Esophagus squamous epithelium (tissue), 5 donors: ENCODE results near the gene CFI. TPM values are rescaled to one million over a fixed set of nuclear protein-coding genes. Genes with fewer than 3 reads are reported as not detected.
"Not testable (repeated sequence)": the region's sequence is repeated elsewhere in the genome, so short reads cannot be mapped to it uniquely, and the experiment has no call there.

Experiments used
- DNase-seq: peaks from one replicate; lab custom pipeline; 2025; lab: John Stamatoyannopoulos, UW
- H3K27ac ChIP-seq, 4 donors: fragments of 200-600 bp; sonication (generic); one replicate each; pipeline ENCODE4 v1.5.1; 2016 to 2019; ENCODE audit warnings: mild to moderate bottlenecking in 1 of 4
- H3K27me3 ChIP-seq, 4 donors: fragments of 200-600 bp; sonication (generic); 1 replicate in 3 of 4; 2 replicates in 1 of 4; pipeline versions ENCODE4 v1.5.1 to v1.6.0; 2017 to 2021; ENCODE audit warnings: antibody characterized with exemption in 1 of 4
- H3K36me3 ChIP-seq, 3 donors: fragments of 200-600 bp; sonication (generic); one replicate each; pipeline ENCODE4 v1.5.1; 2016 to 2019
- H3K4me1 ChIP-seq, 3 donors: fragments of 200-600 bp; sonication (generic); one replicate each; pipeline ENCODE4 v1.5.1; 2017 to 2019
- H3K4me3 ChIP-seq, 4 donors: fragments of 200-600 bp; sonication (generic); 1 replicate in 3 of 4; 2 replicates in 1 of 4; pipeline ENCODE4 v1.5.1; 2016 to 2019; ENCODE audit warnings: mild to moderate bottlenecking in 2 of 4, moderate library complexity in 1 of 4
- H3K9me3 ChIP-seq, 3 donors: fragments of 200-600 bp; sonication (generic); one replicate each; pipeline ENCODE4 v1.5.1; 2016 to 2019
- POLR2A ChIP-seq, 4 donors: fragments of 450-650 bp; IDR thresholded peaks; one replicate each; pipeline ENCODE4 v1.6.1; 2017; ENCODE audit warnings: antibody characterized with exemption in 4 of 4, mild to moderate bottlenecking in 4 of 4, moderate library complexity in 3 of 4
- WGBS, 2 donors: methylation state at CpG; one replicate each; pipeline ENCODE4 v1.1.5; 2018; 5-methylcytosine and 5-hydroxymethylcytosine counted together
- intact Hi-C: fragments of 100-400 bp; cut with DNase I; formaldehyde crosslinking; loops from one replicate; pipeline ENCODE4 v1.15.0; 2022
- total RNA-seq, 4 donors: library from RNA; depleted of rRNA; stranded (reverse); fragments of >200 nt; gene quantifications; one replicate each; pipeline ENCODE4 v1.1.0, GENCODE V29; 2016
- TF ChIP-seq, protein P1 (sequence below), 6 experiments: fragments of 450-650 bp in 4 of 6; fragments of 200-600 bp in 2 of 6; sonication (generic) in 2 of 6; IDR thresholded peaks; one replicate each; pipeline ENCODE4 v1.5.1; 2016 to 2019; ENCODE audit warnings: antibody characterized with exemption in 6 of 6, mild to moderate bottlenecking in 4 of 6, moderate library complexity in 4 of 6
- donor health status: DM: yes; HTN: yes; CAD: no.

CFI gene
- total RNA-seq, 4 donors from 2014 or later: 6.1 to 45.1 (median 11.0) TPM

DNA sequence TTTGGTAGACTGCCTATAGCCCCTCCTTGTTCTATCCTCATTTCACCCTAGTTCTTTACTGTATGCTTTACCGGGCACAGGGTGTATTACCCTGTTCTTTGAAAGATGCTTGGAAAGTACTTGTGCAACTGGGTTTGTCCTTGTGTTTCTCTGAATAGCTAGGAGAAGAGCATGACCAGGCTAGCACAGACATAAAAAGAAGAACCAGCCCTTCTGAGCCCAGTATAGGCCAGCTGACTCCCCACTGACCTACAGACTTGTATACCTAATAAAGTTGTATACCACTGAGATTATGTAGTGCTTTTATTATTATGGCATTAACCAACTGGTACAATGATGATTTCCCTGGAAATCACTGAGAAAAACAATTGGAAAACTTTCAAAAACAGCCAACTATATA, 15.0 kb downstream of the CFI start:
- intact Hi-C loops: no loop called here
- Histone ChIP-seq H3K4me3 (no peak overlapping the region), H3K9me3 (no peaks in the 10 kb centered on the region), H3K27me3 (no peaks in the 10 kb centered on the region), H3K27ac (no peak overlapping the region), H3K36me3 (no peaks in the 10 kb centered on the region), H3K4me1 (no peaks in the 10 kb centered on the region)
- TF ChIP-seq, protein P1, sequence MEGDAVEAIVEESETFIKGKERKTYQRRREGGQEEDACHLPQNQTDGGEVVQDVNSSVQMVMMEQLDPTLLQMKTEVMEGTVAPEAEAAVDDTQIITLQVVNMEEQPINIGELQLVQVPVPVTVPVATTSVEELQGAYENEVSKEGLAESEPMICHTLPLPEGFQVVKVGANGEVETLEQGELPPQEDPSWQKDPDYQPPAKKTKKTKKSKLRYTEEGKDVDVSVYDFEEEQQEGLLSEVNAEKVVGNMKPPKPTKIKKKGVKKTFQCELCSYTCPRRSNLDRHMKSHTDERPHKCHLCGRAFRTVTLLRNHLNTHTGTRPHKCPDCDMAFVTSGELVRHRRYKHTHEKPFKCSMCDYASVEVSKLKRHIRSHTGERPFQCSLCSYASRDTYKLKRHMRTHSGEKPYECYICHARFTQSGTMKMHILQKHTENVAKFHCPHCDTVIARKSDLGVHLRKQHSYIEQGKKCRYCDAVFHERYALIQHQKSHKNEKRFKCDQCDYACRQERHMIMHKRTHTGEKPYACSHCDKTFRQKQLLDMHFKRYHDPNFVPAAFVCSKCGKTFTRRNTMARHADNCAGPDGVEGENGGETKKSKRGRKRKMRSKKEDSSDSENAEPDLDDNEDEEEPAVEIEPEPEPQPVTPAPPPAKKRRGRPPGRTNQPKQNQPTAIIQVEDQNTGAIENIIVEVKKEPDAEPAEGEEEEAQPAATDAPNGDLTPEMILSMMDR (IDR thresholded peaks at IDR 0.05): no peak
- TF ChIP-seq POLR2A (IDR thresholded peaks at IDR 0.05): no peak
- 60 to 71% methylated on average over 1 of the region's 1 CpG for WGBS, 2 donors
- DNase-seq: no peak

DNA sequence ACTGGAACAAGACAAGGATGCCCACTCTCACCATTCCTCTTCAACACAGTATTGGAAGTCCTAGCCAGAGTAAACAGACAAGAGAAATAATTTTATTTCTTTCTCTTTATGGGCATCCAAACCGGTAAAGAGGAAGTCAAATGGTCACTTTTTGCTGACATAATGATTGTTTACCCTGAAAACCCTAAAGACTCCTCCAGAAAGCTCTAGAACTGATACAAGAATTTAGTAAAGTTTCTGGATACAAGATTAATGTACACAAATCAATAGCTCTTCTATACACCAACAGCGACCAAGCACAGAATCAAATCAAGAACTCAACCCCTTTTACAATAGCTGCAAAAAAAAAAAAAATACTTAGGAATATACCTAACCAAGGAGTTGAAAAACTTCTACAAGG, 19.7 kb downstream of the CFI start:
- intact Hi-C loops, H3K4me3 ChIP-seq, DNase-seq, H3K4me1 ChIP-seq, H3K27me3 ChIP-seq, H3K36me3 ChIP-seq, H3K27ac ChIP-seq, H3K9me3 ChIP-seq: not testable (repeated sequence)
- 89 to 95% methylated on average over 2 of the region's 2 CpGs for WGBS, 2 donors

DNA sequence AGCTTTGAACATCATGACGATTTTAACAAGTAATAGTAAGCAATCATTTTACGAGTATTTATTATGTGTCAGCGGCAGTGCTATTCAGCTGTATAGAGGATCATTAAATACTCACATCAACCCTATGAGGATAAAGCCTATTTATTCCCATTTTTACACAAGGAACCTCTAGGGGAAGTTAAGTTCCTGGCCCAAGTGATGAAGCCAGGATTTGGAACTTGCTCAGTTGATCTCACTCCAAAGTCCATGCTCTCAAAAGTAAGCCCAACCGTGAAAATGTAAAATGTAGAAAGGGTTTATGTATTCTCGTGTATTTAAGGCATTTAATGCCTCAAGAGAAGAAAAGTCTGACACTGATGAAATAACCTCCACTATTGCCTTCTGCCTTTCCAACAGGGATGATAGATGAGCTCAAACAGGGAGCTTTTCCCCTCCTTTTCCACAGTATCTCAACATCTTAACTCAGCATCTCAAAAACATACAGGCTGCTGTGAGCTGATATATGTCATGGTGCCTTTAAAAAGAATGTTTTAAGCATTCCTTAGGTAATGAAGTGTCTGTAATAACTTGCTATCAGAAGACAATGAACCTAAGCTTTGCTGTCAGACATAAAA, 36.9 kb downstream of the CFI start:
- no peak overlapping the region for H3K27ac ChIP-seq
- intact Hi-C loops: no loop called here
- WGBS, 2 donors: 61 to 83% methylated on average over 5 of the region's 5 CpGs
- H3K4me3 ChIP-seq: no peak overlapping the region
- TF ChIP-seq, protein P1 (IDR thresholded peaks at IDR 0.05): no peak
- TF ChIP-seq POLR2A (IDR thresholded peaks at IDR 0.05): no peak
- H3K9me3 ChIP-seq: no peaks in the 10 kb centered on the region
- H3K4me1 ChIP-seq: no peaks in the 10 kb centered on the region
- no peaks in the 10 kb centered on the region for H3K27me3 ChIP-seq
- no peak for DNase-seq
- H3K36me3 ChIP-seq: no peaks in the 10 kb centered on the region

DNA sequence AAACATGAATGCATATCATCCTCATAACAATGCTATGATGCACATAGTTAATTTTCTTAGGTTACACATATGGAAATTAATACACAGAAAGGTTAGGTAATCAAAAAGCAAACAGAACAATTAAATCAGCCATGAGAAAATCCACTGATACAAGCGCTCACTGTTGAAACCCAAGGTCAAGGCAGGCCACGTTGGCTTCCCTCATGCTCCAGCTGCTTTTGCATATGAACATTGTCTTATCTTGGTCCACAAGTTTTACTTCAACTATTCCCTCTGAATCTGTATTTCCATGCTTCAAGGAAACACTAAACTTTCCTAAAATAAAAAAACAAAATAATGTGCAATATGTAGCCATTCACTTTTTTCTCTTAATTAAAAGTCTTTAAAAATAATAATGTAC, 37.4 kb downstream of the CFI start:
- no peak overlapping the region for H3K4me3 ChIP-seq
- H3K4me1 ChIP-seq: no peaks in the 10 kb centered on the region
- no peak for DNase-seq
- TF ChIP-seq, protein P1 (IDR thresholded peaks at IDR 0.05): no peak
- no peak for TF ChIP-seq POLR2A (IDR thresholded peaks at IDR 0.05)
- intact Hi-C loops: no loop called here
- H3K9me3 ChIP-seq: no peaks in the 10 kb centered on the region
- no peaks in the 10 kb centered on the region for H3K27me3 ChIP-seq
- 62 to 77% methylated on average over 2 of the region's 2 CpGs for WGBS, 2 donors
- no peak overlapping the region for H3K27ac ChIP-seq
- H3K36me3 ChIP-seq: no peaks in the 10 kb centered on the region

DNA sequence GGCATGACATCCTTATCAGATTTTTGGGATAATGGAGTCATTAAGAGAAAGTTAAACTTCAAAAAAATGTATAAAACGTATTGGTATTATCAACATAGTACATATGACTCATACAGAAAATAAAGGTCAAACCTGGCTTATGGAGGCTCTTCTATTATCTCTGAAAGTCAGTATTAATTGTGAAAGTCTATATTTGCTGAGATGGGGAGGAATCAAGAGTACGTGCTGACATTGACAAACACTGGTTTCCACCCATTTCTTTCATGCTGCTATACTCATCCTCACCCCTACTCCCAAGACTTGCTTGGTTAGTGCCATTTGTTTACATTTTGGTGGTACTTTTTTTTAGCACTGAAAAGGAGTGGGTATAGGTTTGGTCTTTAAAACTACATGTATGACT, 41.1 kb downstream of the CFI start:
- WGBS, 2 donors: 65 to 69% methylated on average over 2 of the region's 2 CpGs
- TF ChIP-seq, protein P1 (IDR thresholded peaks at IDR 0.05): no peak
- TF ChIP-seq POLR2A (IDR thresholded peaks at IDR 0.05): no peak
- Histone ChIP-seq H3K27ac (no peak overlapping the region), H3K36me3 (no peaks in the 10 kb centered on the region), H3K4me3 (no peak overlapping the region), H3K4me1 (no peaks in the 10 kb centered on the region), H3K9me3 (no peaks in the 10 kb centered on the region), H3K27me3 (no peaks in the 10 kb centered on the region)
- intact Hi-C loops: no loop called here
- no peak for DNase-seq

DNA sequence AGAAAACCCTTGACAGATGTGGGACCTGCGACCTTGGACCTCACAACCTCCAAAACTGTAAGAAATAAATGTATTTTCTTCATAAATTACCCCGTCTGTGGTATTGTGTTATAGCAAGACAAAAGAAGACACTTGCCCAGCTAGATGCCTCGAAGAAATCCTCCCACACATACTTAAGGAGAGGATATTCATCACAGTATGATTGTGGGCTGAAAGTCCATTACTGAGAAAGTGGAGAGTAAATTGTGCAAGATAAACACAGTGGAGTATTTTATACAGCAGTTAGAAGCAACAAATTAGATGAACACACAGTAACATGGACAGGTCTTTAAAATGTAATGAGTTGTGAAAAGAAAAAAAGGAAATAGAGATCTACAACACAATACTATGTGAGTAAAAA, 46.1 kb downstream of the CFI start:
- Histone ChIP-seq H3K27me3 (no peaks in the 10 kb centered on the region), H3K36me3 (no peaks in the 10 kb centered on the region), H3K4me1 (no peaks in the 10 kb centered on the region), H3K9me3 (no peaks in the 10 kb centered on the region), H3K4me3 (no peak overlapping the region), H3K27ac (no peak overlapping the region)
- DNase-seq: no peak
- intact Hi-C loops: no loop called here
- TF ChIP-seq, protein P1 (IDR thresholded peaks at IDR 0.05): no peak
- no peak for TF ChIP-seq POLR2A (IDR thresholded peaks at IDR 0.05)
- WGBS, 2 donors: 66 to 74% methylated on average over 3 of the region's 3 CpGs
